ENCODE measurements around the gene FAM168A. TPM values are rescaled to one million over a fixed set of nuclear protein-coding genes. Genes with fewer than 3 reads are reported as not detected.

The FAM168A gene
- total RNA-seq, 1 experiment from 2014 or later = 25.9 TPM

DNA sequence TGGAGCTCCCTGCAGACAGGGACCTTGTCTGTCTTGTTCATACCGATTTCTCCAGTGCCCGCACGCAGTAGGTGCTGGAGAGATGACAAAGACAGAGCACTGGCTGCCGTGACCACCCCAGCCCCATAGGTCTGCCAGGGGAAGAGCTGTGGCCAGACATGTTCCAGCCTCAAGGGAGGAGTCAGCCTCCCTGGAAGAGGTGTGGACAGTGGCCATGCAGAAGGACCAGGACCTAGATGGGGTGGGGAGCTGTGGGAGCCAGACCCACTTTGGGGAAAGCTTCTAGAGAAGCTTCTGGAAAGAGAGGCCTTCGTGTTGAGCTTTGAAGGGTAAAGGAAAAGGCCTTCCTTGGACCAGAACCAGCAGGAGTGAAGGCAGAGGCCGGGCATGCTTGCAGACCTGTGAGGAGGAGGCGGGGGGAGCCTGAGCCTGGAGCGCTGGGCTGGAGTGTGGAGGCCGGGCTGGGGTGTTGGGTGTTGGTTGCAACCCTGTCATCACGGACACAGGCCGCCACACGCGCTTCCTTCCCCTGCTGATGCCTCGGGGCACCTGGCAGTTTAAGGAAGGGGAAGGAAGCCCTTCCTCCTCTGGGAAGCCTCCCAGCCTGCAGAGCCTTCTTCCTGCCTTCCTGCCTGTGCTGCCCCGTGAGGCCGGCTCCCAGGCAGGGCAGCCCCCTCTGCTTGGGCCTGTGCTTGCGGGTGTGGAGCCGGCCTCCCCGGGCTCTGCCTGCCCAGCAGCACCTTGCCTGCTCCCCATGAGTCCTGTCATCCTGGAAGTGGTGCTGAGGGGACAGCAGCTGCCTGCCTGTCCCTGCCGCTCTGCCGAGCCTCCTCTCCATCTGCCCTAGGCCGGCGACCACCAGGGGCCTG is 209.4 kb downstream of the FAM168A start:
- H3K4me3 Mint-ChIP-seq = no peak overlapping the region
- H3K36me3 Mint-ChIP-seq = no peaks in the 10 kb centered on the region
- H3K27ac Mint-ChIP-seq = peak overlapping the region; percentile 33; the same call in 1 of the 2 replicates
- TF ChIP-seq NFE2L1 (CRISPR knock-in tag; IDR thresholded peaks at IDR 0.05) (no peak), FOXP1 (CRISPR knock-in tag; IDR thresholded peaks at IDR 0.05; ENCODE audit: borderline replicate concordance) (no peak), PREB (CRISPR knock-in tag; IDR thresholded peaks at IDR 0.05; ENCODE audit: borderline replicate concordance) (no peak), STAT6 (CRISPR knock-in tag; conservative IDR thresholded peaks at IDR 0.05; ENCODE audit: low read depth) (no peak), NFYB (CRISPR knock-in tag; conservative IDR thresholded peaks at IDR 0.05; ENCODE audit: low read depth) (no peak), RELA (CRISPR knock-in tag; IDR thresholded peaks at IDR 0.05; ENCODE audit: borderline replicate concordance) (no peak), SMAD3 (CRISPR knock-in tag; IDR thresholded peaks at IDR 0.05; ENCODE audit: borderline replicate concordance) (no peak), NR3C1 (CRISPR knock-in tag; conservative IDR thresholded peaks at IDR 0.05; ENCODE audit: low read depth) (no peak), CREM (CRISPR knock-in tag; IDR thresholded peaks at IDR 0.05) (no peak), MXD4 (CRISPR knock-in tag; IDR thresholded peaks at IDR 0.05; ENCODE audit: borderline replicate concordance) (no peak), ZNF416 (CRISPR knock-in tag; IDR thresholded peaks at IDR 0.05) (no peak), ATF1 (CRISPR knock-in tag; IDR thresholded peaks at IDR 0.05) (no peak), NR1H2 (CRISPR knock-in tag; IDR thresholded peaks at IDR 0.05) (no peak), ZBTB21 (CRISPR knock-in tag; IDR thresholded peaks at IDR 0.05; ENCODE audit: borderline replicate concordance) (no peak), ZNF219 (CRISPR knock-in tag; IDR thresholded peaks at IDR 0.05; ENCODE audit: borderline replicate concordance) (no peak), NR2C2 (CRISPR knock-in tag; IDR thresholded peaks at IDR 0.05) (no peak)
- TF ChIP-seq, protein P1, sequence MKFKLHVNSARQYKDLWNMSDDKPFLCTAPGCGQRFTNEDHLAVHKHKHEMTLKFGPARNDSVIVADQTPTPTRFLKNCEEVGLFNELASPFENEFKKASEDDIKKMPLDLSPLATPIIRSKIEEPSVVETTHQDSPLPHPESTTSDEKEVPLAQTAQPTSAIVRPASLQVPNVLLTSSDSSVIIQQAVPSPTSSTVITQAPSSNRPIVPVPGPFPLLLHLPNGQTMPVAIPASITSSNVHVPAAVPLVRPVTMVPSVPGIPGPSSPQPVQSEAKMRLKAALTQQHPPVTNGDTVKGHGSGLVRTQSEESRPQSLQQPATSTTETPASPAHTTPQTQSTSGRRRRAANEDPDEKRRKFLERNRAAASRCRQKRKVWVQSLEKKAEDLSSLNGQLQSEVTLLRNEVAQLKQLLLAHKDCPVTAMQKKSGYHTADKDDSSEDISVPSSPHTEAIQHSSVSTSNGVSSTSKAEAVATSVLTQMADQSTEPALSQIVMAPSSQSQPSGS (CRISPR knock-in tag; IDR thresholded peaks at IDR 0.05; ENCODE audit: borderline replicate concordance, low read depth) = no peak
- TF ChIP-seq, protein P2, sequence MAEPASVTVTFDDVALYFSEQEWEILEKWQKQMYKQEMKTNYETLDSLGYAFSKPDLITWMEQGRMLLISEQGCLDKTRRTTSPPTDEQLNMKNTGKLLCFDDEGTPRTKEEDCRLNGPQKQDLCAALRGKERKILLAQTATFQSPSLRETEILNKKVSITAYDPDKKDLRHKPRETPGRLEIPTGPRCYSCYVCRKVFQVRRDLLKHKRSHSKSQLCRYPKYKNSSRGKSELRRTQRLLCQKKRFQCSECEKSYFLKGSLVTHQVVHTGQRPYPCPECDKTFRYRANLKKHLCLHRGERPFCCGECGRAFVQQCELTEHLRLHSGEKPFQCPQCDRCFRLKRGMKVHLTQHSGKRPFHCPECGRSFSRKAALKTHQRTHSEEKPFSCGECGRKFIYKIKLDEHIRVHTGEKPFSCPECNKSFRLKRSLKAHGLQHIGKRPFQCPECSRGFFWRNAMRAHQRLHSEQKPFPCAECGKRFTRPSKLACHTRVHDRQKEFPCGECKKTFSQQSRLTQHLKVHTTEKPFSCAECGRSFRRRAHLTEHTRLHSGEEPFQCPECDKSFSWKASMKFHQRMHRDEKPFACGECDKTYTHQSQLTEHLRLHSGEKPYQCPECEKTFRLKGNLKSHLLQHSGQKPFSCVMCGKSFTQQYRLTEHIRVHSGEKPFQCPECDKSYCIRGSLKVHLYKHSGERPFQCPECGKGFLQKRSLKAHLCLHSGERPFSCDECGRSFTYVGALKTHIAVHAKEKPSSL (CRISPR knock-in tag; conservative IDR thresholded peaks at IDR 0.05) = no peak
- TF ChIP-seq, protein P3, sequence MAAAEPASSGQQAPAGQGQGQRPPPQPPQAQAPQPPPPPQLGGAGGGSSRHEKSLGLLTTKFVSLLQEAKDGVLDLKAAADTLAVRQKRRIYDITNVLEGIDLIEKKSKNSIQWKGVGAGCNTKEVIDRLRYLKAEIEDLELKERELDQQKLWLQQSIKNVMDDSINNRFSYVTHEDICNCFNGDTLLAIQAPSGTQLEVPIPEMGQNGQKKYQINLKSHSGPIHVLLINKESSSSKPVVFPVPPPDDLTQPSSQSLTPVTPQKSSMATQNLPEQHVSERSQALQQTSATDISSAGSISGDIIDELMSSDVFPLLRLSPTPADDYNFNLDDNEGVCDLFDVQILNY (CRISPR knock-in tag; IDR thresholded peaks at IDR 0.05) = no peak
- CTCF ChIA-PET = interaction anchor here (0.9 to 2.8 kb wide), 8 partner anchors 16 to 273 kb away, joined by 3 to 10 read pairs (median 6); partner anchors contain the start of gene ARHGEF17
- H3K9me3 Mint-ChIP-seq = no peaks in the 10 kb centered on the region
- peaks cover 9% of the 10 kb centered on the region; the same call in 1 of the 2 replicates for H3K4me1 Mint-ChIP-seq
- no peak for DNase-seq (ENCODE audit: low spot score)
- ATAC-seq = no peak
- POLR2A ChIA-PET = interaction anchor here (0.6 kb wide), 1 partner anchor 162 kb away, joined by 3 read pairs; no protein-coding TSS in a partner anchor
- H3K27me3 Mint-ChIP-seq (ENCODE audit: low read depth) = no peaks in the 10 kb centered on the region
